Measurements from ENCODE around the gene MCM5. TPM values are rescaled to one million over a fixed set of nuclear protein-coding genes. Genes with fewer than 3 reads are reported as not detected.

The MCM5 gene
- total and polyA plus RNA-seq, 2 experiments from 2014 or later, result 288 to 325 TPM

DNA sequence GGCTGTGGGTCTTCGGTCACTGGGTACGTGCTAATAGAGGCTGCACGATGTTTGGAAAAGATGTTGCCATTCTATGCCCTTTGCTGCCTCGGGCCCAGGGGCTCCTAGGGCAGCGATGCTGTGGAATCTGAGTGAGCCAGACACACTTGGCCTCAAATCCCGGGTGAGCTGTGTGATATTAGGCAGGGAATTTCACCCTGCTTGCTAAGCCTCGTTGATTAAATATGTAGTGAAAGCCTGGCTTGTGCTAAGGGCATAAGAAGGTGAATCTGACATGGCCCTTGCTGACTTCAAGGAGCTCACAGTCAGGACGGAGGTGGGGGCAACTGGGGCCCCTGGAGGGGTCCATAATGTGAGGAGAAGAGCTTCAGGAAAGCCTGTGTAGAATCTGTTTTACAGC is 24.4 kb upstream of the MCM5 start:
- H3K27ac Mint-ChIP-seq, result peak overlapping the region; percentile 77
- peaks cover 5% of the 10 kb centered on the region; the same call in 1 of the 3 replicates for H3K9me3 Mint-ChIP-seq
- H3K79me2 ChIP-seq (replicated peaks; ENCODE audit: insufficient read depth), result no peaks in the 10 kb centered on the region
- peaks cover 37% of the 10 kb centered on the region for H3F3A ChIP-seq (replicated peaks; ENCODE audit: low read depth)
- no peaks in the 10 kb centered on the region for H3K9me2 ChIP-seq (ENCODE audit: insufficient read depth)
- peaks cover 56% of the 10 kb centered on the region for H3K4me1 Mint-ChIP-seq
- H3K4me2 ChIP-seq, result peak overlapping the region; percentile 50; the same call in 1 of the 2 replicates
- peak overlapping the region; percentile 58; the same call in 1 of the 2 replicates for H2AFZ ChIP-seq
- H4K20me1 ChIP-seq (replicated peaks; ENCODE audit: insufficient read depth), result no peaks in the 10 kb centered on the region
- ATAC-seq (no peak), DNase-seq (ENCODE audit: low spot score) (no peak)
- H3K4me3 Mint-ChIP-seq, result no peak overlapping the region
- H3K4me3 ChIP-seq, result no peak overlapping the region
- no peaks in the 10 kb centered on the region for H3K27me3 ChIP-seq (ENCODE audit: insufficient read depth)
- H3K36me3 ChIP-seq (ENCODE audit: insufficient read depth), result no peaks in the 10 kb centered on the region
- H3K4me1 ChIP-seq (ENCODE audit: insufficient read depth), result peaks cover 57% of the 10 kb centered on the region
- H3K27me3 Mint-ChIP-seq (ENCODE audit: insufficient read depth, low read depth, poor library complexity), result peaks cover 42% of the 10 kb centered on the region
- H3K36me3 Mint-ChIP-seq (ENCODE audit: low read depth), result no peaks in the 10 kb centered on the region
- TF ChIP-seq, protein P1, sequence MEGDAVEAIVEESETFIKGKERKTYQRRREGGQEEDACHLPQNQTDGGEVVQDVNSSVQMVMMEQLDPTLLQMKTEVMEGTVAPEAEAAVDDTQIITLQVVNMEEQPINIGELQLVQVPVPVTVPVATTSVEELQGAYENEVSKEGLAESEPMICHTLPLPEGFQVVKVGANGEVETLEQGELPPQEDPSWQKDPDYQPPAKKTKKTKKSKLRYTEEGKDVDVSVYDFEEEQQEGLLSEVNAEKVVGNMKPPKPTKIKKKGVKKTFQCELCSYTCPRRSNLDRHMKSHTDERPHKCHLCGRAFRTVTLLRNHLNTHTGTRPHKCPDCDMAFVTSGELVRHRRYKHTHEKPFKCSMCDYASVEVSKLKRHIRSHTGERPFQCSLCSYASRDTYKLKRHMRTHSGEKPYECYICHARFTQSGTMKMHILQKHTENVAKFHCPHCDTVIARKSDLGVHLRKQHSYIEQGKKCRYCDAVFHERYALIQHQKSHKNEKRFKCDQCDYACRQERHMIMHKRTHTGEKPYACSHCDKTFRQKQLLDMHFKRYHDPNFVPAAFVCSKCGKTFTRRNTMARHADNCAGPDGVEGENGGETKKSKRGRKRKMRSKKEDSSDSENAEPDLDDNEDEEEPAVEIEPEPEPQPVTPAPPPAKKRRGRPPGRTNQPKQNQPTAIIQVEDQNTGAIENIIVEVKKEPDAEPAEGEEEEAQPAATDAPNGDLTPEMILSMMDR (conservative IDR thresholded peaks at IDR 0.05; ENCODE audit: low read depth in 2 of 2), result no peak
- no peak for TF ChIP-seq NANOG (IDR thresholded peaks at IDR 0.05; ENCODE audit: borderline replicate concordance)
- TF ChIP-seq POLR2AphosphoS5 (IDR thresholded peaks at IDR 0.05; ENCODE audit: low read depth), result no peak
- no peak for TF ChIP-seq EZH2phosphoT487 (IDR thresholded peaks at IDR 0.05; ENCODE audit: unreplicated experiment)
- TF ChIP-seq, protein P2, sequence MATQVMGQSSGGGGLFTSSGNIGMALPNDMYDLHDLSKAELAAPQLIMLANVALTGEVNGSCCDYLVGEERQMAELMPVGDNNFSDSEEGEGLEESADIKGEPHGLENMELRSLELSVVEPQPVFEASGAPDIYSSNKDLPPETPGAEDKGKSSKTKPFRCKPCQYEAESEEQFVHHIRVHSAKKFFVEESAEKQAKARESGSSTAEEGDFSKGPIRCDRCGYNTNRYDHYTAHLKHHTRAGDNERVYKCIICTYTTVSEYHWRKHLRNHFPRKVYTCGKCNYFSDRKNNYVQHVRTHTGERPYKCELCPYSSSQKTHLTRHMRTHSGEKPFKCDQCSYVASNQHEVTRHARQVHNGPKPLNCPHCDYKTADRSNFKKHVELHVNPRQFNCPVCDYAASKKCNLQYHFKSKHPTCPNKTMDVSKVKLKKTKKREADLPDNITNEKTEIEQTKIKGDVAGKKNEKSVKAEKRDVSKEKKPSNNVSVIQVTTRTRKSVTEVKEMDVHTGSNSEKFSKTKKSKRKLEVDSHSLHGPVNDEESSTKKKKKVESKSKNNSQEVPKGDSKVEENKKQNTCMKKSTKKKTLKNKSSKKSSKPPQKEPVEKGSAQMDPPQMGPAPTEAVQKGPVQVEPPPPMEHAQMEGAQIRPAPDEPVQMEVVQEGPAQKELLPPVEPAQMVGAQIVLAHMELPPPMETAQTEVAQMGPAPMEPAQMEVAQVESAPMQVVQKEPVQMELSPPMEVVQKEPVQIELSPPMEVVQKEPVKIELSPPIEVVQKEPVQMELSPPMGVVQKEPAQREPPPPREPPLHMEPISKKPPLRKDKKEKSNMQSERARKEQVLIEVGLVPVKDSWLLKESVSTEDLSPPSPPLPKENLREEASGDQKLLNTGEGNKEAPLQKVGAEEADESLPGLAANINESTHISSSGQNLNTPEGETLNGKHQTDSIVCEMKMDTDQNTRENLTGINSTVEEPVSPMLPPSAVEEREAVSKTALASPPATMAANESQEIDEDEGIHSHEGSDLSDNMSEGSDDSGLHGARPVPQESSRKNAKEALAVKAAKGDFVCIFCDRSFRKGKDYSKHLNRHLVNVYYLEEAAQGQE (IDR thresholded peaks at IDR 0.05; ENCODE audit: unreplicated experiment), result no peak
- no peak overlapping the region for H3K27ac ChIP-seq (ENCODE audit: low read depth)

DNA sequence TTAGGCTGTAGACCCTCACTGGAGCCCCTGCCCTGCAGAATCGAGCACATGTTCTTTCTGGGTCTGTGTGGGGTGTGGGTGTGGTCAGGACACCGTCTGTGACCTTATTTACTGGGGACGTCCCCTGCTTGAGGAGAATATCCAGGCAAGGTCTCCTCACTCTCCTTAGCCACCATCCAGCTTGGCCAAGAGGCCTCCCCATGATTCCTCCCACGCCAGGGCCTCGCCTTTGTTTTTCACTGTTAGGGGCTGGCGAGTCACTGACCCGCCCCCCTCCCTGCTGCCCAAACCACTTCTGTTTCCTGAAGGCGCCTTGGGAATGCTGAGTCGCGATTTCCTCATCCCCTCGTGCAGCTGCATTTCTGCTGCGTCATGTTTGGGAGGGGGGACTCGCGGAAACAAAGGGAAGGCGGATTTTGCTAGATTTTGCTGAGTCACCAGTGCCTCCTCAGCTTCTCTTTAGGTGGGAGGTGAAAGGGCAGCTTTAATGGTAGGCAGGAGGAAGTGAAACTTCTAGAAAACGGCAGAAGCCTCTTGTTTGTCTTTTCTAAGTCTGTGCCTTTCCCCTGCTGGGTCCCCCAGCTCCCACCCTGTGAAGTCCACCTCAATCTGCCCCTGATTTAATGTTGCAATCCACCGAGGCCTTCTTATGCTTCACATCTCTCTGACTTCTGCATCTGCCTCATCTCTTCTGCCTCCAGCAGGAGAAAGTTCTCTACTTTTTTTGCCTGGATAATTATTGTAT is 23.0 kb upstream of the MCM5 start:
- peaks cover 41% of the 10 kb centered on the region for H3F3A ChIP-seq (replicated peaks; ENCODE audit: low read depth)
- Mint-ChIP-seq H3K27ac (peak overlapping the region; percentile 100), H3K4me1 (peaks cover 65% of the 10 kb centered on the region), H3K27me3 (ENCODE audit: insufficient read depth, low read depth, poor library complexity) (peaks cover 39% of the 10 kb centered on the region), H3K4me3 (peak overlapping the region; percentile 21), H3K36me3 (ENCODE audit: low read depth) (no peaks in the 10 kb centered on the region; the same call in 2 of the 3 replicates), H3K9me3 (peaks cover 3% of the 10 kb centered on the region; the same call in 1 of the 3 replicates)
- H3K4me2 ChIP-seq, result peak overlapping the region; percentile 44
- peak; percentile 100 for DNase-seq (ENCODE audit: low spot score)
- peaks cover 66% of the 10 kb centered on the region for H3K4me1 ChIP-seq (ENCODE audit: insufficient read depth)
- H2AFZ ChIP-seq, result no peak overlapping the region
- no peaks in the 10 kb centered on the region for H3K36me3 ChIP-seq (ENCODE audit: insufficient read depth)
- H3K27me3 ChIP-seq (ENCODE audit: insufficient read depth), result no peaks in the 10 kb centered on the region
- peaks cover 7% of the 10 kb centered on the region for H3K79me2 ChIP-seq (replicated peaks; ENCODE audit: insufficient read depth)
- H3K4me3 ChIP-seq, result no peak overlapping the region
- H4K20me1 ChIP-seq (replicated peaks; ENCODE audit: insufficient read depth), result no peaks in the 10 kb centered on the region
- TF ChIP-seq EZH2phosphoT487 (IDR thresholded peaks at IDR 0.05; ENCODE audit: unreplicated experiment) (no peak), POLR2AphosphoS5 (IDR thresholded peaks at IDR 0.05; ENCODE audit: low read depth) (peak; percentile 31; the same call in 1 of the 2 replicates), CREB1 (CRISPR knock-in tag; IDR thresholded peaks at IDR 0.05; ENCODE audit: low read depth) (peak; percentile 72)
- peak; percentile 42 for ATAC-seq
- H3K27ac ChIP-seq (ENCODE audit: low read depth), result peak overlapping the region; percentile 97
- H3K9me2 ChIP-seq (ENCODE audit: insufficient read depth), result no peaks in the 10 kb centered on the region

All from GM23338 (cell line).